GM12872 (cell line): ENCODE measurements around the gene AK5.

Source experiments
- TF ChIP-seq, protein P1 (sequence below): IDR thresholded peaks from 3 replicates; pipeline ENCODE4 v1.5.1; 2011; ENCODE audit warnings: low read depth, mild to moderate bottlenecking, low read length, moderate library complexity; ENCODE audit not compliant: insufficient read depth

AK5 gene

DNA sequence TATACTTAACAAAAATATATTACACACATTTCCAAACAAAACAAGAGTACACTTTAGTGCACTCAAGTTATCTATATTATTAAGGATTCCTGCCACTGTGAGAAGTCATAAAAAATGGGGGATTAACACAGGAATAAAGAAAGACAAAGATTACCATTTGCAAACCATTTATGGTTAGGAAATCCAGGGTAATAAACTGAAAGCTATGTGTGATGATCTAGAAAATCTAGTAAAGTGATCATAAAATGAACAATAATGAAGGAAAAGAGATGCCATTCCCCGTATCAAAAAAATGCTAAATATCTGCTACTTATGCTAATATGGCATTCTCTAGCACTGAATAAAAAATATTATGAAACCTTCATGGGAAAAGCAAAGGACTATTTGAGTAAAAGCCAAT is 101.4 kb downstream of the AK5 start:
- TF ChIP-seq, protein P1, sequence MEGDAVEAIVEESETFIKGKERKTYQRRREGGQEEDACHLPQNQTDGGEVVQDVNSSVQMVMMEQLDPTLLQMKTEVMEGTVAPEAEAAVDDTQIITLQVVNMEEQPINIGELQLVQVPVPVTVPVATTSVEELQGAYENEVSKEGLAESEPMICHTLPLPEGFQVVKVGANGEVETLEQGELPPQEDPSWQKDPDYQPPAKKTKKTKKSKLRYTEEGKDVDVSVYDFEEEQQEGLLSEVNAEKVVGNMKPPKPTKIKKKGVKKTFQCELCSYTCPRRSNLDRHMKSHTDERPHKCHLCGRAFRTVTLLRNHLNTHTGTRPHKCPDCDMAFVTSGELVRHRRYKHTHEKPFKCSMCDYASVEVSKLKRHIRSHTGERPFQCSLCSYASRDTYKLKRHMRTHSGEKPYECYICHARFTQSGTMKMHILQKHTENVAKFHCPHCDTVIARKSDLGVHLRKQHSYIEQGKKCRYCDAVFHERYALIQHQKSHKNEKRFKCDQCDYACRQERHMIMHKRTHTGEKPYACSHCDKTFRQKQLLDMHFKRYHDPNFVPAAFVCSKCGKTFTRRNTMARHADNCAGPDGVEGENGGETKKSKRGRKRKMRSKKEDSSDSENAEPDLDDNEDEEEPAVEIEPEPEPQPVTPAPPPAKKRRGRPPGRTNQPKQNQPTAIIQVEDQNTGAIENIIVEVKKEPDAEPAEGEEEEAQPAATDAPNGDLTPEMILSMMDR = no peak

DNA sequence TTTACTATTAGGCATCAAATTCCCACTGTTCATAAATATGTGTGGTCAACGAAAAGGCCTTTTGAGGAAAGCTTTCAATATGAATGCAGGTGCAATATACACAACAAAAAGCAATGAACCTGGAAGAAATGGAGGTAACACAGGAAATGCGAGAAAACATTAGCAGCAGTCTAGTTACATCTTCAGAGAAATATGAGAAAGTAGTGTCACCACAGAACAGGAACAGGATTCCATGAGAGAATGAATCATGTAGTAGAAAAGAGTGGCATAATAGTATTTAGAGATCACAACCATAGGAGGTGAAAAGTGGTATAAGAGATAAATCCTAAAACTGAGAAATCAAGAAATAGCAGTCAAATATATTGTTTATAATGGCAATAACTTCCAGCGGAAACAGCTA is 103.7 kb downstream of the AK5 start:
- TF ChIP-seq, protein P1 = no peak

DNA sequence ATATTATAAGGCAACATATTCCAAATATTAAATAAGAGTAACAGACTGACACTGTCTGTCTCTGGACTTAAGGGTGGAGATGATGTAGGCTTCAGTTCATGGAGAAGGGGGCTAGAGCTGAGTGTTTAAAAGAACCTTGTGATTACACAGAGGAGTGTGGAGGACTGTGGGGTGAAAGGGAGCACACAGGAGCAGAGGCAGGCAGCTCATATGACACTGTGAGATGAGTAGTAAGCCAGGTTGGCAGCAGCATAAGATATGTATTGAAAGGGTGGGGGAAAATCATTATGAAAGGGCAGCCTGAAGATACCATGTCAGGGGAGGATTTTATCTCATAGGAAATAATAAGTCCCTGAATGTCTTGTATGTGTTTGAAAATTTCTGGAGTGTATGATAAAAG is 104.5 kb downstream of the AK5 start:
- TF ChIP-seq, protein P1 = no peak

DNA sequence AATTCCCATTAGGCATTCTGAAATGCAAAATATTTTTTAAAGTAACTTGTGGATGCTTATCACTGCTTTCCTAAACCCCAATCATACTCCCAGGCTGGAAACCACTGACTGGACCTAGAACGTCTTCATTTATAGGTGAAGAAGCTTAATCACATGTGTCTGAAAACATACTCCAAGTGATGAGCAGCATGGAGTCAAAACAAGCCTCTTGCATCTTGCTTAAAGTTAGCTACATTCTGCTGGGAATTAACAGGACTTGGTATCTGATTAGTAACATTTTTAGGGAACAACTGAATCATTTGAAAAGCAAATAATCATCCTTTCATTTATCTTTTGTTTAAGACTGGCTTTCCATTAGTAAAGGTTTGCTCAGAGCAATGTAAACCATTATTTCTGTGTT is 105.7 kb downstream of the AK5 start:
- TF ChIP-seq, protein P1 = no peak

DNA sequence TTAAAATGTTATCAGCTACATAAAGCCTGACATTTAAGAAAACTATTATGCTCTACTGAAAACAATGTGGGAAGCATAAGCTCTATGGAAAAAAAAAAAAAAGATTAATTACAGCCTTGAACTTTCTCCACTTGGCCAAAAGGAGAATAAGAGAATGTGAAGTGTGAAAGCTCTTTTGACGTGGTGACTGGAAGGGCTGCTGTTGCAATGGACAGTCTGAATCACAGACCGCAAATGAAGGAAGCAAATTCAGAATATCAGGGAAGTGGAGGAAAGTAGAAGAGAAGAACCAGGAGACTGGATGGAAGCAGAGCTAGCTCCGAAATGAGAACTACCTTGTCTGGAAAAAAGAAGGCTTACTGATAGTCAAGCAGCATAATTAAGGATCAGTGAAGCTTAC is 106.8 kb downstream of the AK5 start:
- TF ChIP-seq, protein P1 = no peak

DNA sequence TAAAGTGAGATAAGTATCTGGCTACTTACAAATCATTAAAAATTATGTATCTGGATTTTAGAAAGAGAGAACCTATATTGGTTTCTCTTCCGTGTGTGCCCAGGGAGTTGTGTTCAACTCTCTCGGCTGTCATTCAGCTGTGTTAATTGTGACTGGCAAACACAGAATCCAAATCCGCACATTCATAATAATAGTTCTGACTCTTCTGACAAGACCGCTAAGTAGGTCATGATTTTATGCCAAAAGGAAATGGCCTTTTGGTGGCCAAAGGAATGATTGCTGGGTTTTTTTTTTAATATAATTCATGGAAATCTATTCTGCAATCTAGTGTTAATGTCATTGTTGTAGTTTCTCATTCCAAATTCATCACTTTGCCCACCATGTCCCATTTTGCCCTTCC is 110.7 kb downstream of the AK5 start:
- TF ChIP-seq, protein P1 = no peak

DNA sequence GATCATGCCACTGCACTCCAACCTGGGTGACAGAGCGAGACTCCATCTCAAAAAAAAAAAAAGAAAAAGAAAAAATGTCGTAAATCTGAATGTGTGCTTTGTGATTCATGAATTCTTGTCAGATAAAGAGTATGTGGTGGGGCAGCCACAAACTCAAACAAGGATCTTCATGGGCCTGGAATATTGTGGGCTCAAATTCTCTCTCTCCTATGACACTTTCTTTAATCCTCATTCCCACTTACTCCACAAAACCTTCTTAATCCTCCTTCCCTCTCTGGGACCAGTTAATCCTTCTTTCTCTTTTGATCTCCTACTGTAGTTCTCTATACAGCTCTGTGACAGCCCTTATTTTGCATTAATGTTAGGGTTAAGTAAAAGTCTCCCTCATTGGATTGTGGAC is 112.3 kb downstream of the AK5 start:
- TF ChIP-seq, protein P1 = no peak

DNA sequence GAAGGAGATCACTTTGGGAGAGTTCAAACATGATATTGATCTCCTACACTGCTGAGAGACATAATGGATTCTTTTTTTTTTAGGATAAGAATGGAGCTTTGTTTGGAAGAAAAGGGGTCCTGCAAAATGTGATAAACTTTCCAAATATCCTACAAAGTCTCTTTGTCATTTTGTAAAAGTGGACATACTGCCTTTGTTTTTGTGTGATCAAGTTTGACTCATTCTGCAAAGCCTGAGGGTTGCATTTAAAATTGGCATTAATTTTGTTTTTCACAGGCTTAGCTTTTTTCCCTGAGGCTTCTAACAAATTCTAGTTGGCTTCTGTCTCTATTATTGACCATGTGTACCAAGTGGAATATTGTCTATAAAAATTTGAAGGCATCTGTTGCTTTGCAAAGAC is 113.2 kb downstream of the AK5 start:
- TF ChIP-seq, protein P1 = no peak
